Central memory CD8-positive, alpha-beta T cell (primary cell): ENCODE data around the gene APBB1IP.
A peak's percentile ranks its signal among the peaks of the same experiment; 100 is the strongest.

Experiments used
- ATAC-seq: fragments of 150-1000 bp; cut with Tn5 transposase; replicated peaks from 2 replicates; pipeline ENCODE4 v1.10.0; 2022; ENCODE audit warnings: mild to moderate bottlenecking, moderate FRiP score, moderate number of reproducible peaks; ENCODE audit not compliant: poor library complexity, severe bottlenecking; ENCODE audit errors: extremely low read depth
- DNase-seq, 2 donors: peaks; one replicate each; pipeline ENCODE4 v3.0.0; 2021; ENCODE audit warnings: low spot score in 2 of 2
- H3K27ac Mint-ChIP-seq: one replicate; pipeline ENCODE4 v1.8.0; 2022; ENCODE audit warnings: low read depth, mild to moderate bottlenecking, moderate library complexity, mixed read lengths
- H3K27me3 Mint-ChIP-seq: one replicate; pipeline ENCODE4 v1.8.0; 2022; ENCODE audit warnings: mixed read lengths
- H3K36me3 Mint-ChIP-seq: one replicate; pipeline ENCODE4 v1.8.0; 2022; ENCODE audit warnings: mild to moderate bottlenecking, moderate library complexity, mixed read lengths; ENCODE audit not compliant: insufficient read depth
- H3K4me1 Mint-ChIP-seq: one replicate; pipeline ENCODE4 v1.8.0; 2022; ENCODE audit warnings: mixed read lengths
- H3K4me3 Mint-ChIP-seq: one replicate; pipeline ENCODE4 v1.8.0; 2022; ENCODE audit warnings: mild to moderate bottlenecking, moderate library complexity, mixed read lengths
- H3K9me3 Mint-ChIP-seq: one replicate; pipeline ENCODE4 v1.8.0; 2022; ENCODE audit warnings: mixed read lengths

The APBB1IP gene

DNA sequence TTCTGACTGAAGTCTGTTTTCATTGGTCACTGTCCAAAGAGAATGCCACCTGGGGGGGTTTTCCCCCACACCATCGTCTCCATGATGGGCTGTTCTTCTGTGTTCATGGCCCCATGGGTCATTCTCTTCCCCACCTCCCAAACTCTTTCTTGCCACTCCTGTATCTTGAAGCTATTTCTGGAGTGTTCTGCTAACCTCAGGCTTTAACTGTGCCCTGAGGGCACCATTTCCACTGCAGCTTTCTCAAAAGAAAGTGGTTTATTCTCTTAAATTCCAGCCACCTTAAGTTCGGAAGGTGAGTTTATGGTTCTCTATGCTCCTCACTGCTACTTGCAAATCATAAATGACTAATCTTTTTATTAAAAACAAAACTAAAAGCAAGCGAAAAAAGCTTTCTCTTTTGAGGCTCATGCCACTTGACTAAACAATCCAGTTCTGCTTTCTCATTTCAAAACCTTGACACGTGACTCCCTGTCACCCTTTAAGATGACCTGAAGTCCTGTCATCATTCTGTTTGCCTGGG lies 7.4 kb upstream of the APBB1IP start:
- Mint-ChIP-seq H3K4me3 (peak overlapping the region; percentile 44), H3K9me3 (no peaks in the 10 kb centered on the region), H3K4me1 (peaks cover 17% of the 10 kb centered on the region), H3K36me3 (peaks cover 3% of the 10 kb centered on the region), H3K27me3 (no peaks in the 10 kb centered on the region), H3K27ac (peak overlapping the region; percentile 78)
- no peak for DNase-seq
- peak; percentile 88 for ATAC-seq

DNA sequence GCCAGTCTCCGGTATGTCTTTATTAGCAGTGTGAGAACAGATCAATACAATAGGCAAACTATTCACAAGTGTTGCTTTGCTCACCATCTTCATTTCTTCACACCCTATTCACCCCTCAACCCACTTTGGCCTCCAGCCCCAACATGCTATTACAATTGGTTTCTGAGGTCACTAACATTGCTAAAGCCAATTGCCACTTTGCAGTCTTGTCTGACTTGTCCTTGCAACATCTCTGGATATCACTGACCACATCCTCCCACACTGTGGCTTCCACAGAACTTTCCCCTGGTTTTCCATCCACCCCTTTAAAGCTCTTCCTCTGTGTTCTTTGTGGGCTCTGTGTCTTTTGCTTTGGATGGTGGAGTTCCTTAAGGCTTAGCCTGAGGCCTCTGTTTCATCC lies 5.2 kb upstream of the APBB1IP start:
- DNase-seq (no peak), ATAC-seq (no peak)
- Mint-ChIP-seq H3K27me3 (no peaks in the 10 kb centered on the region), H3K4me3 (no peak overlapping the region), H3K4me1 (peaks cover 39% of the 10 kb centered on the region), H3K36me3 (peaks cover 7% of the 10 kb centered on the region), H3K9me3 (no peaks in the 10 kb centered on the region), H3K27ac (no peak overlapping the region)

DNA sequence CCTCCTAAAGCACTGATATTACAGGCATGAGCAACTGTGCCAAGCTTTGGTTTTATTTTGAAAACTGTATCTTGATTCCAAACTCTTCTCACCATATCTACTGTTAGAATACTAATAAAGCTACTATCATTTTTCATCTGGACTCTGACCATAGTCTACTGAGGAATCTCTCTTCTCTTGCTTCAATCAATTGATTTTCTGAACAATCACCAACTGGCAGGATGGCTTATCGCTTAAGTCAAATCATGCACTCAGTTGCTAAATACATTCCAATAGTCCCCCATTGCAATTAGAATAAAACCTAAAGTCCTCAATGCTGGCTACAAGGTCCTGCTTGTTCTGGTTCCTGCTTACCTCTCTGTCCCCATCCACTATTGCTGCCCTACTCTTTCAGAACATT lies 2.3 kb upstream of the APBB1IP start:
- H3K27me3 Mint-ChIP-seq: no peaks in the 10 kb centered on the region
- H3K36me3 Mint-ChIP-seq: peaks cover 10% of the 10 kb centered on the region
- no peaks in the 10 kb centered on the region for H3K9me3 Mint-ChIP-seq
- DNase-seq: no peak
- H3K27ac Mint-ChIP-seq: peak overlapping the region; percentile 88
- H3K4me3 Mint-ChIP-seq: no peak overlapping the region
- ATAC-seq: no peak
- H3K4me1 Mint-ChIP-seq: peaks cover 31% of the 10 kb centered on the region

DNA sequence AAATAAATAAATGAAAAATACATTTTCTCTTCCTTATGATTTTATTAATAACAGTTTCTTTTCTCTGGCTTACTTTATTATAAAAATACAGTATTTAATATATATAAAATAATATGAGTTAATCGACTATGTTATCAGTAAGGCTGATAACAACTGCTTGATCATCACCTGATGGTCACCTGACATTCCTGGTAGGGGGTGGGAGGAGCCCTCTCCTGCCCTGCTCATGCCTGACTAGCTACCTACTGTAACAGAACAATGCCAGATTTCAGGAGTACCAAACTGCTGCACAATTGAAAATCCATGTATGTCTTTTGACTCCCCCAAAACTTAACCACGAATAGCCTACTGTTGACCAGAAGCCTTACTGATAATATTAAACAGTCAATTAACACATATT lies 1.3 kb upstream of the APBB1IP start:
- Mint-ChIP-seq H3K9me3 (no peaks in the 10 kb centered on the region), H3K4me3 (peak overlapping the region; percentile 90)
- no peak for DNase-seq

DNA sequence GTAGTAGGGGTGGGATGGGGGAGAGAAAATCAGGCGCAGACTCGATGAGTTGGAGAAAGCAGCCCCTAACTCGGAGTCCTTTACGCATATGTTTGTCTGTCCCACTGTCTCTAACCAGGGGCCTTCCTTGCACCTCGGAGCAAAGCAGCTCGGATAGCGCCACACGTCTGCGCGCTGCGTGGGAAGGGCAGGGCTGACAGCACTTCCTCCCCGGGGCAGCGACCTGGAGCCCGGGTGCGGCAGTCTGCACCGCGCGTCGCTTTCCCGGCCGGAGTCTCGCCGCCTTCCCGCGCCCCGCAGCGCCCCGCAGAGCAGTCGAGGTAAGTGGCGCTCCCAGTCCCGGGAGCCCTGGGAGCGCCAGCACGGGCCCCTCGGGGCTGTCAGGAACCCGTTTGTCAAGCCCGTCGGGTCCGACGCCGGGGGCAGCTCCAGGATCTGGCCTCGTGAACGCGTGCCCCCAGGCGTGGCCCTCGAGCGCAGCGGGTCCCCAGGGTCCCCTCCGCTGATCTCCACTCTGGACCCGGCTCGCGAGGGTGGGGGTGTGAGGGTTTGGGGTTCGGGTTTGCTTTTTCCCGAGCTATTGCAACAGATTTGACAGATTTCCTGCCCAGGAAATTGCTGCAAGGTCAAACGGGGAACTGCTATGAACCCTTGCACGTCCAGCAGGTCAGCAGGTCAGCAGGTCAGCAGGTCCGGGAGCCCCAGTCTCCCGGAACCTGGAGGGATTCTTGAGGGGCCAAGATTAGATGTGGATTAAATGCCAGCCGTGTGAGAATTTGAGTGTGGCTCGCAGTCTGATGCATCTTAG lies 597 bp downstream of the APBB1IP start:
- DNase-seq: peak; percentile 41 to 47
- H3K9me3 Mint-ChIP-seq: no peaks in the 10 kb centered on the region
- peaks cover 14% of the 10 kb centered on the region for H3K36me3 Mint-ChIP-seq
- peaks cover 54% of the 10 kb centered on the region for H3K4me1 Mint-ChIP-seq
- ATAC-seq: peak; percentile 82
- H3K27ac Mint-ChIP-seq: peak overlapping the region; percentile 88
- no peaks in the 10 kb centered on the region for H3K27me3 Mint-ChIP-seq
- peak overlapping the region; percentile 90 for H3K4me3 Mint-ChIP-seq

More for the DNA sequence above, 1.3 kb upstream of the APBB1IP start:
- Mint-ChIP-seq H3K36me3 (peaks cover 10% of the 10 kb centered on the region), H3K4me1 (peaks cover 40% of the 10 kb centered on the region), H3K27ac (peak overlapping the region; percentile 88), H3K27me3 (no peaks in the 10 kb centered on the region)
- ATAC-seq: no peak

DNA sequence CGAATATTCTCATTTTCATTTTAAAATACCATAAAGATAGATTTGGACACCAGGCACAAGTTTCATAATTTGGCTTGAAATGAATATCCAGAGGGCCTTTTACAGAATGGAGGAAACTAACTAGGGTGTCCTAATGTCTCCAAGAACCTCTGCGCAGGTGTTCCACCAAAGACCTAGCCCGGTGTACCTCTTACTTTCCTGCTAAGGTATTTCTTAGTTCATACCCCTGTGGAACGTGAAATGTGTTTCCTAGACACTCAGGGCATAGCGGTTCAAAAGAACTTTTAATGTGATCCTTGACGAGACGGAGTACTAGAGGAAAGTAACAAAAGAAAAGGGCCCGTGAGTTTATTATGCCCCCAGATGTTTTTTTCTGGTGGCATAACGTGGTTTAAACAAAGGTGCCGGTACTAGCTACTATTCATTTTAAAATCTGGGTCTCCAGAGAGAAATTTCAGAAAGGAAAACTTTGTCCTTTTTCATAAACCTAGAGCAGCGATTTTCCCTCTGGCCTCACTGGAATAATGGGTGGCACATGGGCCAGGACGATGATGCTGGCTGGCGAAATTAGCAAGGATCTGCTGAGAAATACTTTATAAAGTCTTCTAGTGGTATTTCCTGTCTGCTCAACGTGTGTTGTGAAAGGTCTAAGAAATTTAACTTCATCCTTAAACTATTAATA lies 1.4 kb downstream of the APBB1IP start:
- DNase-seq (no peak), ATAC-seq (peak; percentile 12)
- H3K4me1 Mint-ChIP-seq: peaks cover 62% of the 10 kb centered on the region
- H3K9me3 Mint-ChIP-seq: no peaks in the 10 kb centered on the region
- peak overlapping the region; percentile 90 for H3K4me3 Mint-ChIP-seq
- H3K36me3 Mint-ChIP-seq: peaks cover 14% of the 10 kb centered on the region
- H3K27ac Mint-ChIP-seq: peak overlapping the region; percentile 88
- no peaks in the 10 kb centered on the region for H3K27me3 Mint-ChIP-seq

DNA sequence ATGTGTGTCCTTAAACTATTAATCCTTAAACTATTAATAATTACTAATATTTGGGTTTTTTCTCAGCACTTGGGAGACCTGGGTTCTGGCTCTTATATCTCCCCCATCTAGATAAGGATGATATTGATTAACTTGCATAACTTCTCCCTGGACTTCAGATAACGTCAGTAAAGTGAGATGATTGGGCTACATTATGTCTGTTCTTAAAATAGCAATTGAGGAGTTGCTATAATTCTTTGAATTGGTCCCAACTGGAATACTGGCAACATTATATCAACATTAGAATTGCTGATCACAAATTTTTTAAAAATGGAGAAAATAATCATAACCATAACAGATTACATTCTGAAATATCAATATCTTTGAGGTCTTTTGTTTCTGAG lies 1.9 kb downstream of the APBB1IP start:
- peaks cover 64% of the 10 kb centered on the region for H3K4me1 Mint-ChIP-seq
- DNase-seq (no peak), ATAC-seq (no peak)
- no peaks in the 10 kb centered on the region for H3K9me3 Mint-ChIP-seq
- peak overlapping the region; percentile 88 for H3K27ac Mint-ChIP-seq
- H3K4me3 Mint-ChIP-seq: peak overlapping the region; percentile 90
- H3K36me3 Mint-ChIP-seq: peaks cover 13% of the 10 kb centered on the region
- no peaks in the 10 kb centered on the region for H3K27me3 Mint-ChIP-seq

DNA sequence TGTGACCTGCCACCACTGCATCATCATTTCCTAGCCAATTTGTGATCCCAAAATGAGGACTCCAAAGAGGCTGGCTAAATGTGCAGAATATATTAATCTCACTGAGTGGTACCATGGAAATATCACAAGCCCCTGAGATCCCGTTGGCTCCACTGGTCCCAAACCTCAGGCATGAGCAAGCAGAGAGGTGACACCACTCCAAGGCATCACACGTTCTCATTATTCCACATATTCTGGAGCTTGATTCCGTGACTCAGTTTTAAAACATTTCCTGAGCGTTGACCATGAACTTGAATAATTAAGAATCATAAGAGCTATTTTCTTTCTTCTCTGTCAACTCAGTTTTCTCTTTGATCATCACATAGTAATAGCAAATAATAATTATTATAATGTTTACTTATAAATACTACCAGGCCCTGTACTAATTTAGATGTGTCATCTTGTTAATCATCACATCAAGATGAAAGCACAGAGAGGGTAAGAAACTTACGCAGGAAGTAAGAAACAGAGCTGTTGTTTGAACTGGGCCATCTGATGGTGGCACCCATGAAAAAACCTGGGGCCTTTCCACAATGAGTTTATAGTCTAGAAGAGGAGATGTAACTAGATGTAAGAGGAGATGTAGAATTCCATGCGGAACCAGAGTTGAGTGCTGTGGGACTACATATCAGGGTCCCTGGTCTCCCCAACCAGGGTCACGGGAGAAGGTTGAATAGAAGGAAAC lies 3.5 kb downstream of the APBB1IP start:
- Mint-ChIP-seq H3K27ac (peak overlapping the region; percentile 86), H3K4me3 (peak overlapping the region; percentile 90), H3K27me3 (no peaks in the 10 kb centered on the region), H3K36me3 (peaks cover 13% of the 10 kb centered on the region), H3K4me1 (peaks cover 62% of the 10 kb centered on the region), H3K9me3 (peaks cover 3% of the 10 kb centered on the region)
- ATAC-seq: no peak
- DNase-seq: no peak

DNA sequence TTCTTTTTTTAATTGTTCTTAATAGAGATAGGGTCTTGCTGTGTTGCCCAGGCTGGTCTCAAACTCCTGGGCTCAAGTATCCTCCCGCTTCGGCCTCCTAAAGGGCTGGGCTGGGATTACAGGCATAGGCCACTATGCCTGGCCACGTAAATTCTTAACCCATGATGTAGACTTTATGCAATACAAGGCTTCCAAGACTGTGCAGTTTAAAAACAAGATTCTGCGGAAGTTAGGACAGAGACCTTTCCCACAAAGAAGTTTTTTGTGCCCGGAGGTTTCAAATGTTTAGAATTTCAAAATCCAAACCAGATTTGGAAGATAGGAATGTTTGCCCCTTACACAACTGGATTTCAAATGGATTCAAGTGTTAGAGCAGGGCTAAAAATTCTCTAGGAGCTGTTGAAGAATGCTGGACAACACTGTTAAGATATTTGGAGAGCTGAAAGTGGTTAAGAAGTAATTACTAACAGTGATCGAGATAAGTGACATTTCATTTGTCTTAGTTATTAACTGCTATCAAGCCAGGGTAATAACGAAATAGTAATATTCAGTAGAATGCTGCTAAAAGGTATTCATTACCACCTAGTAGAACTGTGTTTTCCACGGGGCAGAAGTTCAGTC lies 7.4 kb downstream of the APBB1IP start:
- no peak for DNase-seq
- peaks cover 6% of the 10 kb centered on the region for H3K9me3 Mint-ChIP-seq
- peak overlapping the region; percentile 65 for H3K4me3 Mint-ChIP-seq
- peak overlapping the region; percentile 98 for H3K27ac Mint-ChIP-seq
- ATAC-seq: no peak
- no peaks in the 10 kb centered on the region for H3K27me3 Mint-ChIP-seq
- peaks cover 77% of the 10 kb centered on the region for H3K4me1 Mint-ChIP-seq
- peaks cover 21% of the 10 kb centered on the region for H3K36me3 Mint-ChIP-seq

DNA sequence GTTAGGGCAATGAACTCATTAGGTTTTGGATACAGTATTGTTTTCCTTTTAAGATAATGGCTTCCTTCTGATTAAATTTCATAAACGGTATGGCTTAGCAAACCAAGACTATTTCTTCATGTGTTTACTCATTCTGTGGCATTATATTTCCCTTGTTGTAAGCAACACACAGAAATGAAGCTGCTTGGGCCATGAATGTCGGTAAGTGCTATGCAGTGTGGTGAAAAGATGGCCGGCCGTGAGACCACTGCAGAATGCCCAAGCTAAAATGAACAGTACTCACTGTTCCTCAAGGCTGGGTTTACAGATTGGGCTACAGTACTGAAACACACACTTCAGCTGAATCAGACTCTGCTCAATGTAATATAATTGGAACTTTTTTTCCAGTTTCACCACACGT lies 8.1 kb downstream of the APBB1IP start:
- peaks cover 6% of the 10 kb centered on the region for H3K9me3 Mint-ChIP-seq
- DNase-seq (no peak), ATAC-seq (no peak)
- peaks cover 21% of the 10 kb centered on the region for H3K36me3 Mint-ChIP-seq
- H3K4me3 Mint-ChIP-seq: peak overlapping the region; percentile 65
- H3K27ac Mint-ChIP-seq: peak overlapping the region; percentile 98
- peaks cover 79% of the 10 kb centered on the region for H3K4me1 Mint-ChIP-seq
- no peaks in the 10 kb centered on the region for H3K27me3 Mint-ChIP-seq

DNA sequence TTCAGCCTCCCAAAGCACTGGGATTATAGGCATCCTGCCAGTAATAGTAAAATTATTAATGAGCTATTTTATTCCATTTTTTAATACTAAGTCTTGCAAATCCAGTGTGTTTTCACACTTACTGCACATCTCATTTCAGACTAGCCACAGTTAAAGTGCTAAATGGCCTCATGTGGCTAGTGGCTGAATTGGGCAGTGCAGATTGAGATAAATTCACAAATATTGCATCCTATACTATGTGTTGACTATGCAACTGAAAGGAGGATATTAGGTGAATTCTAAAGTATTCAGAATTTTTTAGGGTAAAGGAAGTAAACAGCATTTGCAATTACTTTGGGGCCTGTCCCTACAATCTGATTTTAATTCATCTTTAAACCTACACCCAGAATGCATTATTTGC lies 10.2 kb downstream of the APBB1IP start:
- ATAC-seq: peak; percentile 27
- Mint-ChIP-seq H3K4me3 (peak overlapping the region; percentile 72), H3K27ac (peak overlapping the region; percentile 97), H3K36me3 (peaks cover 18% of the 10 kb centered on the region), H3K27me3 (no peaks in the 10 kb centered on the region), H3K4me1 (peaks cover 79% of the 10 kb centered on the region), H3K9me3 (peaks cover 6% of the 10 kb centered on the region)
- DNase-seq: no peak
